Karpas-422 (cell line): ENCODE data around the gene BZW2. TPM values are rescaled to one million over a fixed set of nuclear protein-coding genes. Genes with fewer than 3 reads are reported as not detected.

Experiments
- DNase-seq: peaks from one replicate; pipeline ENCODE4 v3.0.0-alpha.2; 2015
- H2AFZ ChIP-seq: fragments of 200-600 bp; sonication (generic); 2 replicates; pipeline ENCODE4 v1.6.1; 2014; ENCODE audit warnings: antibody characterized with exemption, low read length, mixed read lengths
- H3K27ac ChIP-seq: fragments of 200-600 bp; sonication (generic); 2 replicates; pipeline ENCODE4 v1.5.1; 2014; ENCODE audit warnings: mild to moderate bottlenecking, low read length, moderate library complexity
- H3K27me3 ChIP-seq: fragments of 200-600 bp; sonication (generic); 2 replicates; pipeline ENCODE4 v1.6.1; 2014; ENCODE audit warnings: low read length, mixed read lengths
- H3K36me3 ChIP-seq: fragments of 200-600 bp; sonication (generic); 2 replicates; pipeline ENCODE4 v1.6.1; 2014; ENCODE audit warnings: low read length, mixed read lengths; ENCODE audit not compliant: insufficient read depth
- H3K4me1 ChIP-seq: fragments of 200-600 bp; sonication (generic); 2 replicates; pipeline ENCODE4 v1.6.1; 2014; ENCODE audit warnings: mild to moderate bottlenecking, low read length, mixed read lengths
- H3K4me2 ChIP-seq: fragments of 200-600 bp; sonication (generic); 2 replicates; pipeline ENCODE4 v1.6.1; 2014; ENCODE audit warnings: low read length, low read depth, mild to moderate bottlenecking; ENCODE audit not compliant: poor library complexity, severe bottlenecking
- H3K4me3 ChIP-seq: fragments of 200-600 bp; sonication (generic); 2 replicates; pipeline ENCODE4 v1.5.1; 2014; ENCODE audit warnings: mild to moderate bottlenecking, antibody characterized with exemption, low read length, mixed read lengths
- H3K79me2 ChIP-seq: fragments of 200-600 bp; sonication (generic); 2 replicates; pipeline ENCODE4 v1.6.1; 2014; ENCODE audit warnings: mild to moderate bottlenecking, low read length, mixed read lengths
- H3K9ac ChIP-seq: fragments of 200-600 bp; sonication (generic); 2 replicates; pipeline ENCODE4 v1.6.0; 2014; ENCODE audit warnings: low read length
- H3K9me2 ChIP-seq: fragments of 200-600 bp; sonication (generic), shearing (Covaris generic); replicated peaks from 2 replicates; pipeline ENCODE4 v1.6.0; 2014; ENCODE audit warnings: mild to moderate bottlenecking, low read length, moderate library complexity; ENCODE audit not compliant: insufficient read depth
- H3K9me3 ChIP-seq: fragments of 300-700, 200-600 bp; sonication (generic); 2 replicates; pipeline ENCODE4 v1.6.1; 2014; ENCODE audit warnings: low read length, mixed read lengths
- H4K20me1 ChIP-seq: fragments of 200-600 bp; sonication (generic); 2 replicates; pipeline ENCODE4 v1.6.1; 2014; ENCODE audit warnings: mild to moderate bottlenecking, antibody characterized with exemption, low read length, low read depth; ENCODE audit not compliant: insufficient read depth
- total RNA-seq: library from RNA; depleted of rRNA; stranded (reverse); fragments of >200 nt; shearing (Covaris generic); gene quantifications from 2 replicates; pipeline ENCODE4 v1.2.3, GENCODE V29; 2014; ENCODE audit warnings: low replicate concordance

Gene BZW2
- total RNA-seq, 1 experiment from 2014 or later = 122 TPM

DNA sequence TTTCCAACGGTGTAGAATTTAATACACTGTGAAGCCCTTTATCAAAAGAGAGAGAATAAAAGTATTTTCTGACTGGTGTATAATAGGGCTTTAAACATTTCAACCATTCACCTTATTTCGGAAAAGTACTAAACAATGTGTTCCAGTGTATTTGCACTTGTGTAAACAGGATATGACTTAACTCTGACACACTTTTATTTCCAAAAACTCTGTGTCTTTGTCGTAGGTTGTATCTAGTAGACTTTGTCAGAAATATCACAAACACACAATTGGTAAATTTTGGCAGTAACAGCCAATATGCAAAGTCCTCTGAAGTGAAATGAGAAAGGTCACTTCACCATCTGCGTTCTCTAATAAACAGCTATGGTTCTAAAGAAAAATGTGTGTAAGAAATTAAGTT, 97.3 kb downstream of the BZW2 start:
- Histone ChIP-seq H2AFZ (no peak overlapping the region), H3K79me2 (no peaks in the 10 kb centered on the region), H3K9me3 (no peaks in the 10 kb centered on the region), H3K27me3 (no peaks in the 10 kb centered on the region), H3K4me3 (no peak overlapping the region), H3K36me3 (no peaks in the 10 kb centered on the region), H4K20me1 (no peaks in the 10 kb centered on the region), H3K4me1 (no peaks in the 10 kb centered on the region), H3K4me2 (no peak overlapping the region), H3K27ac (no peak overlapping the region), H3K9ac (no peak overlapping the region), H3K9me2 (no peaks in the 10 kb centered on the region)
- DNase-seq = no peak

DNA sequence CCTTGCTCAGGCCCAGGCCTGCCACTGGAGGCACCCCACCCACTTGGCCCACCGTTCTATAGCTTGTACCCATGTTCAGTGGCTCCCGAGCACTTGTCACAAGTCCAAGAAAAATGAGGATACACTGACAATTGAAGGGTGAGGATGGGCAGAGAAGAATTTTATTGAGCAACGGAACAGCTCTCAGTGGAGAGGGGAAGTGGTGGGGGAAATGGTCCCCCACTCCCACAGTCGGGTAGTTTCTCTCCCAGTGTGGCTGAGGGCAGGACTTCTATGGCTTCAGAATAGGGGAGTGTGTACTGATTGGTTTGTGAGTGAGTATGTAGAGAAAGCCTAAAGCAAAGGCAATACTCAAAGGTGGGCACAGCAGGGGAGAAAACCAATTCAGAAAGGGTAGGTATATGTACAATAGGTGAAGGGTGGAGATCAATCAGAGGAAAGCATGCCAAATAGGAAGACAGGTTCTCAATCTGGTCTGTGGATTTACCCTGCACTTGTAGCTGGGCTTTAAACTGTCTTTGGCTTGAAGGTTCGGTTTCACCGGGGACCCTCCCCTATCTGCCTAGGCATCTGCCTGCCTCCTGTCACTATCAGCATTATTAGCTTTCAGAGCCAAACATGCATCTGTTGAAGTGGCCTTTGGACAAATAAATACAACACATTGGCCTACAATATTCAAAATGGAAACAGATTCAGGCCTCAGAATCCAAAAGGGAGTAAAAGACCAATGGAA, 98.7 kb downstream of the BZW2 start:
- Histone ChIP-seq H2AFZ (no peak overlapping the region), H3K9ac (no peak overlapping the region)

DNA sequence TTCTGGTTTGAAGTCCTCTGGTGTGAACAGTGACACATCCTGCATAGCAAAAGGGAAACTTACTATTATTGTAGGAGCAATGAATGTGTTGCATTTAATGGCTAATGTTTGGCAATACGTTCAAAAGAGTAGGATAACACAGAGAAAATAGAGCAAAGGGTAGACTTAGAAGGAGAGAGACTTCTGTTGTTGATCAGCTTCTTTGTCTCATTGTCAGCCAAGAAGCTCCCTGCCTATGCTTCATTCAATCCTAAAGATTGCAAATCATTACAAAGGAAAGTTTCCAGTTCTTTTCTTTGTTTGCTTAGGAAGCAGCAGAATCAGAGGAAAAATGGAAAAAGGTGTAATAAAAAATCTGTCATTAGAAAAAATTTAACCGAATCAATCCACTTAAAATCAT, 99.7 kb downstream of the BZW2 start:
- Histone ChIP-seq H3K36me3 (no peaks in the 10 kb centered on the region), H3K79me2 (no peaks in the 10 kb centered on the region), H3K27ac (no peak overlapping the region), H3K9ac (no peak overlapping the region), H3K9me2 (no peaks in the 10 kb centered on the region), H2AFZ (no peak overlapping the region), H3K9me3 (no peaks in the 10 kb centered on the region), H3K4me3 (no peak overlapping the region), H3K4me1 (no peaks in the 10 kb centered on the region), H3K4me2 (no peak overlapping the region), H4K20me1 (no peaks in the 10 kb centered on the region), H3K27me3 (no peaks in the 10 kb centered on the region)
- no peak for DNase-seq

More for the DNA sequence above, 98.7 kb downstream of the BZW2 start:
- DNase-seq = no peak
- H3K27ac ChIP-seq = no peak overlapping the region
- no peak overlapping the region for H3K4me3 ChIP-seq
- no peaks in the 10 kb centered on the region for H4K20me1 ChIP-seq
- H3K79me2 ChIP-seq = no peaks in the 10 kb centered on the region
- H3K4me2 ChIP-seq = no peak overlapping the region
- no peaks in the 10 kb centered on the region for H3K27me3 ChIP-seq
- no peaks in the 10 kb centered on the region for H3K9me3 ChIP-seq
- H3K4me1 ChIP-seq = no peaks in the 10 kb centered on the region
- no peaks in the 10 kb centered on the region for H3K36me3 ChIP-seq
- no peaks in the 10 kb centered on the region for H3K9me2 ChIP-seq

DNA sequence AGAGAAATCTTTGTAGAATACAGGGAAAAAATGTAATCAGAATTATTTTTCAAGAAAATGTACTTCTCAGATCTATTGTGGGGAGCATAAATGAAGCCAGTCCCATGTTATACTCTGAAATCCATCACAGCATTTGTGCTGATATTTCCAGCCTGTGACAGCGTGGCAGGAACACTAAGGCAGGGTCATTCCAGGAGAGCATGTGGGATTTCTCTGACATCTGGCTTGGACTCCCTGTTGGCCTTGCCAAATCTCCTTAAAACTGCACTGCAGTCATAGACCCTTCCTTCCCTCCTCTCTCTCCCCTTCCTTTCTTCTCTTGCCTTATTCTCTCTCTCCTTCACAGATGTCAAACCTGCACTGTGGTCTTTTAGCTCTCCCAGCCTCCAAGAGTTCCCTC, 101.1 kb downstream of the BZW2 start:
- H3K4me1 ChIP-seq = no peaks in the 10 kb centered on the region
- no peaks in the 10 kb centered on the region for H3K79me2 ChIP-seq
- H3K9me2 ChIP-seq = no peaks in the 10 kb centered on the region
- no peaks in the 10 kb centered on the region for H4K20me1 ChIP-seq
- no peak overlapping the region for H3K4me2 ChIP-seq
- H2AFZ ChIP-seq = no peak overlapping the region
- H3K27ac ChIP-seq = no peak overlapping the region
- no peak overlapping the region for H3K4me3 ChIP-seq
- H3K9me3 ChIP-seq = no peaks in the 10 kb centered on the region
- H3K27me3 ChIP-seq = no peaks in the 10 kb centered on the region
- H3K9ac ChIP-seq = no peak overlapping the region
- no peak for DNase-seq
- no peaks in the 10 kb centered on the region for H3K36me3 ChIP-seq

DNA sequence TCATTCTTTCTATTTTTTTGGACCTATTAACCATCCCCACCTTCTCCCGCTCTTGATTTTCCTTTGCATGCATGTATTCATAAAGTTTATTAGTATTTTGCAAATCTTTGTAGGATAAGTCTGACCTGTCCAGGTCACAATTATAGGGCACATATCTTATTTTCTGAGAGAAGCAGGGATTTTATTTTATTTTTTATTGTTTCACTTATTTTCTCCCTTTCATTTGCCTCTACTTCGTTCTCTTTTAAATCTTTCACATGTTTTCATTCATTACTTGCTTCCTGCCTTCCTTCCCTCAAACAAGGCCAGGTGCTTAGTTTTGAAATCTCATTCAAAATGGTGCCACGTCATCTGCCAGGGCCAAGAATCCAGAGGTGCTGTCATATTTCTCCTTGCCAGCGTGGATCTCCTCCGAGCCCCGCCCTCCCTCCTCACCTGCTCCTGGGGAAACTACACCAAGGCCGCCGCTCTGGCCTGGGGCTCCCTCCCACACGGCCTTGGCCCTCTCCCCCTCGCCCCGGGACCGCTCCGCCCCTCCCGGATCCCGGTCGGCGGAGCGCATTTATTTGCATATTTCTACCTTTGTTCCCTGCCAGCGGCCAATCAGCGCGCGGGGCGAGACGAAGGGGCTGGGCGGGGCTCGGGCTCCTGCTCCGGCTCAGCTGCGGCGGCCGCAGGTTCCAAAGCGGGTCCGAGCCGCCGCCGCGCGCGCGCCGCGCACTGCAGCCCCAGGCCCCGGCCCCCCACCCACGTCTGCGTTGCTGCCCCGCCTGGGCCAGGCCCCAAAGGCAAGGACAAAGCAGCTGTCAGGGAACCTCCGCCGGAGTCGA, 107.3 kb downstream of the BZW2 start, which contains the start of gene TSPAN13:
TSS of gene TSPAN13 (plus strand) at position 654 of the 830 bp plus-strand sequence. CDS start 213 bp downstream, outside the sequence.
- H3K27me3 ChIP-seq = no peaks in the 10 kb centered on the region
- H3K9me3 ChIP-seq = no peaks in the 10 kb centered on the region
- no peaks in the 10 kb centered on the region for H3K79me2 ChIP-seq
- H3K4me2 ChIP-seq = peak within 1 kb of the TSS; percentile 96
- H3K9me2 ChIP-seq = no peaks in the 10 kb centered on the region
- no peaks in the 10 kb centered on the region; the same call in 1 of the 2 replicates for H4K20me1 ChIP-seq
- peak within 1 kb of the TSS; percentile 60 for H3K9ac ChIP-seq
- peaks cover 15% of the 10 kb centered on the region for H3K4me1 ChIP-seq
- peak within 1 kb of the TSS; percentile 94 for H2AFZ ChIP-seq
- H3K27ac ChIP-seq = no peak within 1 kb of the TSS
- H3K36me3 ChIP-seq = no peaks in the 10 kb centered on the region
- H3K4me3 ChIP-seq = peak within 1 kb of the TSS; percentile 72
- peak; percentile 86 for DNase-seq

DNA sequence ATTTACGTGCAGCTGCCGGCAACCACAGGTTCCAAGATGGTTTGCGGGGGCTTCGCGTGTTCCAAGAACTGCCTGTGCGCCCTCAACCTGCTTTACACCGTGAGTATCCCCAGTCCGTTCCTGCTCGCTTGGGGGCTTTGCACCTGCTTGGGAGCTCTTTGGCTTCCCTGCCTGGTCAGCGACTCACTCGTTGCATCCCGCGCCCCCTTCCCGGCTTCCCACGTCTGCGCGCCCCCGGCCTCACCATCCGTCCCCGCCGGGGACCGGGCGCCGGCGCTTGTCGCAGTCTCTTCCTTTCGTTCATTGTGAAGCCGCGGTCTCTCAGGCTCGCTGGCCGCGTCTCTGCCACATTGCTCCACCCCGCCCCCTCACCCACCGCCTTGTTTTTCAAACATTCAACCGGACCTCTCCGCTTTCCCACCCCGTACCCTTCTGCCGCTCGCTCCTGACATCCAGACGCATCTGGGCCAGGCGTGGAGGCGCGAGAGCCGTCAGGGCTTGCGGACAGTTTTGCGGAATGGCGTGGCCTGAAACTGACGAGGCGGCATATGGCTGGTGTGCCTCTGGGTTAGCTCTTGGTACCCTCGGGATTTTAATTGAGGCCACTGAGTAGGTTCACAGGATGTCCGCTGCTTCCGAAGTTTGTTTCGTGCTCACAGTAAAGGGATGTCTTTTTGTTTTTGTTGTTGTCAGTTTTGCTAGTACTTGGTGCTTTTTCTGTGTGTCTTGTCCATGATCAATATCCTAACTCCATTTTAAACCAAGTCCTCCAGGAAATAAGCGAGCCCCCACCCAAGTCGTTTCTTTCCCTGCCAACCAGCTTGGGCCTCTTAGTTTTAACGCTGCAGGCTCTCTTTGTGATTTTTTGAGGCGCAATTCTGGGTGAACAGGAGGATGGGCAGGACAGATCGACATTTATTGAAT, 108.2 kb downstream of the BZW2 start:
- no peaks in the 10 kb centered on the region for H3K27me3 ChIP-seq
- H3K4me2 ChIP-seq = peak overlapping the region; percentile 96
- DNase-seq = no peak
- peak overlapping the region; percentile 60; the same call in 1 of the 2 replicates for H2AFZ ChIP-seq
- H3K36me3 ChIP-seq = no peaks in the 10 kb centered on the region
- H3K9me2 ChIP-seq = no peaks in the 10 kb centered on the region
- H3K27ac ChIP-seq = no peak overlapping the region
- H4K20me1 ChIP-seq = no peaks in the 10 kb centered on the region; the same call in 1 of the 2 replicates
- peak overlapping the region; percentile 72 for H3K4me3 ChIP-seq
- peak overlapping the region; percentile 60 for H3K9ac ChIP-seq
- no peaks in the 10 kb centered on the region for H3K9me3 ChIP-seq
- H3K4me1 ChIP-seq = peaks cover 15% of the 10 kb centered on the region
- H3K79me2 ChIP-seq = no peaks in the 10 kb centered on the region

DNA sequence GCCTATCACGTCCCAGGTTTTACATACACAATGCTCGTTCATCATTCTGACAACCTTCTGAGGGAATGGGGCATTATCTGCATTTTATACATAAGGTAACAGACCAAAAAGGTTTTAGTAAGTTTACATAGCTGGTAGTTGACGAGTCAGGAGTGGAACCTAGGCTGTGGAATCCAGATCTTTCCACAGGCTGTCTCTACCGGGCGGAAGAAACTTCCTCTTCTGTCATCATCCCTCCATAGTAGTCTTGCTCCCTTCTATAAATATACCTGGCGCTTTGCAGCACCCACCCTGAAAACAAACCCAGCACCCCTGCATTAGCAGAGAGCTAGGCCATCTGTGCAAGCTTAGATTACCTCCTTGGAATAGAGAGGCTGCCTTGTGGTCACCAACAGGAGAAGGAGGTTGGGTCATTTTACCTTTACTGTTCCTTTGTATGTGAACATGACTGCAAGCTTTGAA, 108.9 kb downstream of the BZW2 start:
- Histone ChIP-seq H3K9me2 (no peaks in the 10 kb centered on the region), H3K9ac (no peak overlapping the region), H3K4me1 (peaks cover 15% of the 10 kb centered on the region), H3K4me3 (no peak overlapping the region; the same call in 1 of the 2 replicates), H3K4me2 (peak overlapping the region; percentile 96), H3K27me3 (no peaks in the 10 kb centered on the region), H4K20me1 (no peaks in the 10 kb centered on the region; the same call in 1 of the 2 replicates), H3K27ac (no peak overlapping the region), H2AFZ (no peak overlapping the region), H3K36me3 (no peaks in the 10 kb centered on the region), H3K79me2 (no peaks in the 10 kb centered on the region), H3K9me3 (no peaks in the 10 kb centered on the region)
- DNase-seq = no peak
